GM18498 (cell line): ENCODE data around the gene INTS3.

Experiments used
- ATAC-seq: cut with Tn5 transposase; IDR thresholded peaks from one replicate; pipeline ENCODE4 v1.9.1; 2021; ENCODE audit warnings: mild to moderate bottlenecking, moderate library complexity; ENCODE audit not compliant: unreplicated experiment

Gene INTS3, protein sequence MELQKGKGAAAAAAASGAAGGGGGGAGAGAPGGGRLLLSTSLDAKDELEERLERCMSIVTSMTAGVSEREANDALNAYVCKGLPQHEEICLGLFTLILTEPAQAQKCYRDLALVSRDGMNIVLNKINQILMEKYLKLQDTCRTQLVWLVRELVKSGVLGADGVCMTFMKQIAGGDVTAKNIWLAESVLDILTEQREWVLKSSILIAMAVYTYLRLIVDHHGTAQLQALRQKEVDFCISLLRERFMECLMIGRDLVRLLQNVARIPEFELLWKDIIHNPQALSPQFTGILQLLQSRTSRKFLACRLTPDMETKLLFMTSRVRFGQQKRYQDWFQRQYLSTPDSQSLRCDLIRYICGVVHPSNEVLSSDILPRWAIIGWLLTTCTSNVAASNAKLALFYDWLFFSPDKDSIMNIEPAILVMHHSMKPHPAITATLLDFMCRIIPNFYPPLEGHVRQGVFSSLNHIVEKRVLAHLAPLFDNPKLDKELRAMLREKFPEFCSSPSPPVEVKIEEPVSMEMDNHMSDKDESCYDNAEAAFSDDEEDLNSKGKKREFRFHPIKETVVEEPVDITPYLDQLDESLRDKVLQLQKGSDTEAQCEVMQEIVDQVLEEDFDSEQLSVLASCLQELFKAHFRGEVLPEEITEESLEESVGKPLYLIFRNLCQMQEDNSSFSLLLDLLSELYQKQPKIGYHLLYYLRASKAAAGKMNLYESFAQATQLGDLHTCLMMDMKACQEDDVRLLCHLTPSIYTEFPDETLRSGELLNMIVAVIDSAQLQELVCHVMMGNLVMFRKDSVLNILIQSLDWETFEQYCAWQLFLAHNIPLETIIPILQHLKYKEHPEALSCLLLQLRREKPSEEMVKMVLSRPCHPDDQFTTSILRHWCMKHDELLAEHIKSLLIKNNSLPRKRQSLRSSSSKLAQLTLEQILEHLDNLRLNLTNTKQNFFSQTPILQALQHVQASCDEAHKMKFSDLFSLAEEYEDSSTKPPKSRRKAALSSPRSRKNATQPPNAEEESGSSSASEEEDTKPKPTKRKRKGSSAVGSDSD

DNA sequence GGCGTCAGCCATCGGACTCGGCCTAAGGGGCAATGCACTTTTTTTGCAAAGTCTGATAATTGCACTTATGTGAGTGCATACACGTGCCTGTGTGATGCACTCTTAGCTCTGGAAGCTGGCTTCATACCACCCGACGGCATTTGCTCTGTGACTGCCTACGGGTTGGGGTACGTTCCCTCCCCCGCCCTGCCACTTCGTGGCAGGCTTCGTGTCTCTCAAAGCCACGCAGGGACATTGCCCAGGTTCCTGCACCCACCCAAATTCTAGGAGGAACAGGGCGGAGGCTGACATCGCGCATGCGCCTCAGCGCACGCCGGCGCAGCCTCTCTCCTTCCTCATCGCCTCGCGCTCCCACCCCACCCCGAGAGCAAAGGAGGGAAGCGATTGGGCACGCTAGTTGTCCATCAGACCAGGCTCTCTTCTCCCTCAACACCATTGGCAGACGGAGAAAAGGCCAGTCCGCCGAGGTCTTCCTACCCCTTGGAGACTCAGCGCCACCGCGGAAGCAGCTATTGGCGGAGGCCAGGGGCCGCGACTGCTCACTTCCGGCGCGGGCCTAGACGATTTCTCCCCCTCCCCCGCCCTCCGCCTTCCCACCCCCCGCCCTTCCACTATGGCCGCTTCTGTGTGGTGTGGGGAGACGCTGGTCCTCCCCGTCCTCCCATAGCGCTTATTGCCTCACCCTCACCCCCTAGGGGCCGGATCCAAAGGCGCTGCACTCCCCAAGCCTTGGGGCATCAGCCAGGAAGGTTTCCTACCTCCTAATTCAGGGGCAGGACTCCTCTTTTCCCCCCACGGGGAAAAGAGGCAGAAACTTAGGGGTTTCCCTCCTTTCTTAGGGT lies at the start of gene INTS3:
Gene INTS3 (plus strand): TSS at position 588 of the 842 bp plus-strand sequence. CDS start 585 bp downstream, outside the sequence.
- peak; percentile 97 for ATAC-seq

DNA sequence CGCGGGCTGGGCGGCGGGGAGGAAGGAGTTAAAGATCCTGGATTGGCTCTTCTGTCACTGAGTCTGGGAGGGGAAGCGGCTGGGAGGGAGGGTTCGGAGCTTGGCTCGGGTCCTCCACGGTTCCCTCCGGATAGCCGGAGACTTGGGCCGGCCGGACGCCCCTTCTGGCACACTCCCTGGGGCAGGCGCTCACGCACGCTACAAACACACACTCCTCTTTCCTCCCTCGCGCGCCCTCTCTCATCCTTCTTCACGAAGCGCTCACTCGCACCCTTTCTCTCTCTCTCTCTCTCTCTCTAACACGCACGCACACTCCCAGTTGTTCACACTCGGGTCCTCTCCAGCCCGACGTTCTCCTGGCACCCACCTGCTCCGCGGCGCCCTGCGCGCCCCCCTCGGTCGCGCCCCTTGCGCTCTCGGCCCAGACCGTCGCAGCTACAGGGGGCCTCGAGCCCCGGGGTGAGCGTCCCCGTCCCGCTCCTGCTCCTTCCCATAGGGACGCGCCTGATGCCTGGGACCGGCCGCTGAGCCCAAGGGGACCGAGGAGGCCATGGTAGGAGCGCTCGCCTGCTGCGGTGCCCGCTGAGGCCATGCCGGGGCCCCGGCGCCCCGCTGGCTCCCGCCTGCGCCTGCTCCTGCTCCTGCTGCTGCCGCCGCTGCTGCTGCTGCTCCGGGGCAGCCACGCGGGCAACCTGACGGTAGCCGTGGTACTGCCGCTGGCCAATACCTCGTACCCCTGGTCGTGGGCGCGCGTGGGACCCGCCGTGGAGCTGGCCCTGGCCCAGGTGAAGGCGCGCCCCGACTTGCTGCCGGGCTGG lies 49.1 kb upstream of the INTS3 start, which contains the start of gene NPR1:
Gene NPR1 (plus strand): TSS at position 170 of the 818 bp plus-strand sequence. CDS start 421 bp downstream, at position 591.
- ATAC-seq = no peak

GRCh38 chr1:153679337-153680119 lies 48.3 kb upstream of the INTS3 start:
- ATAC-seq = no peak

GRCh38 chr1:153680120-153680403 lies 47.8 kb upstream of the INTS3 start:
- no peak for ATAC-seq

DNA sequence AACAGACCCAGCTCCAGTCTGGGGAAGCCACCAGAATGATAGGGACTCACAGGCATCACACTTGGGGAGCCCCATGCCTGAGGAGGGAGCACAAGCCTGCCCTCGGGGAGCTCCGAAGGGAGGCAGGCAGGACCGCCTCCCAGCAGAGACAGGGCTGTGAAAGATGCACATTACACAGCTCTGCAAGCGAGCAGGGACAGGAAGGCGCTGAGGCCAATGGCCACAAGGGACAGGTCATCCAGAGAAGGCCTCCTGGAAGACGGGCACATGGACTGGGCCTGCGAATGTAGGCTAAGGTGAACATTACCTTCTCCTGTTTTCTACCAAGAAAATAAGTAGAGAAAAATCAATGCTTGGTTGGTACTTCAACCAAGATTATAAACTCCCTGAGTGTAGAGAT lies 45.1 kb upstream of the INTS3 start:
- no peak for ATAC-seq

DNA sequence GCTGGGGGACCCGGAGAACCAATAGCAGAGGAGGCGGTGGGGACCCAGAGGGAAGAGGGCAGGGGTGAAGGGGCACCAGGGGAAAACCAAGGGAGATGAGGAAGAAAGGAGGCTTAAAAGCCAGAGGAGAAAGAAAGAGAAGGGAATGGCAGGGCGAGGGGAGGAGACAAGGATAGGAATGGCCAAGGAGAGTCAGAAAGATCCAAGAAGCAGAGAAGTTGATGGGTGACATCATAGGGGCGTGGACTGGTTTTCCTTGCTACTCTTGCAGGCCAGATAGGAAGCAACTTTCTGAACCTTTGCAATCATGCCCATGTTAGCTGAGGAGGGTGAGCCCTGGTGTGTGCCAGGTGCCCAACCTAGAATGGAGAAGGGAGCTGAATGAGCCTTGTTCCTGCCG lies 44.0 kb upstream of the INTS3 start:
- ATAC-seq = no peak

GRCh38 chr1:153684892-153685291 lies 43.0 kb upstream of the INTS3 start:
- no peak for ATAC-seq

DNA sequence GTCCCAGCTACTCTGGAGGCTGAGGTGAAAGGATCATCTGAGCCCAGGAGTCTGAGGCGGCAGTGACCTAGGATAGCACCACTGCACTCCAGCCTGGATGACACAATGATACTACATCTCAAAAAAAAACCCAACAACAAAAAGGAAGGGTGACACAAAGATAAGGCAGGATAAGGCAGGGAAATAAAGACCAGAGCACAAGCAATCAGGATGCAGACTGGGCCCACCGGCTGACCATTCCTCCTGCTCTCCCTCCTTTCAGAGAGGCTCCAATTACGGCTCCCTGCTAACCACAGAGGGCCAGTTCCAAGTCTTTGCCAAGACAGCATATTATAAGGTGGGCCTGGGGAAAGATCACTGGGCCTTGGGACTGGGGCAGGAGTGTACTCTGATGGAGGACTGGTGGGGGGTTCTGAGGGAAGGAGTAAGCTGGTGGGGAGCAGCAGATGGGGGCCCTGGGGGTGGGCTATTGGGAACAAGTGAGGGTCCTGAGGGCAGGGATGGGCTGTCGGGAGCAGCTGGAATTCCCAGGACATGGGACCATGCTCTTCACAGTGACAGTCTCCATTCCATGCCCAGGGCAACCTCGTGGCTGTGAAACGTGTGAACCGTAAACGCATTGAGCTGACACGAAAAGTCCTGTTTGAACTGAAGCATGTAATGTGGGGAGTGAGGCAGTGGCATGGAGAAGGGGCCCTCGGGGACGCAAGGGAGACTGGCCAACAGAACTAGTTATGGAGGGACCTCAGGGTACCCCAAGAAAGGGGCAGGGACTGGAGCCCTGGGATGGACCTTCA lies 42.1 kb upstream of the INTS3 start:
- no peak for ATAC-seq

DNA sequence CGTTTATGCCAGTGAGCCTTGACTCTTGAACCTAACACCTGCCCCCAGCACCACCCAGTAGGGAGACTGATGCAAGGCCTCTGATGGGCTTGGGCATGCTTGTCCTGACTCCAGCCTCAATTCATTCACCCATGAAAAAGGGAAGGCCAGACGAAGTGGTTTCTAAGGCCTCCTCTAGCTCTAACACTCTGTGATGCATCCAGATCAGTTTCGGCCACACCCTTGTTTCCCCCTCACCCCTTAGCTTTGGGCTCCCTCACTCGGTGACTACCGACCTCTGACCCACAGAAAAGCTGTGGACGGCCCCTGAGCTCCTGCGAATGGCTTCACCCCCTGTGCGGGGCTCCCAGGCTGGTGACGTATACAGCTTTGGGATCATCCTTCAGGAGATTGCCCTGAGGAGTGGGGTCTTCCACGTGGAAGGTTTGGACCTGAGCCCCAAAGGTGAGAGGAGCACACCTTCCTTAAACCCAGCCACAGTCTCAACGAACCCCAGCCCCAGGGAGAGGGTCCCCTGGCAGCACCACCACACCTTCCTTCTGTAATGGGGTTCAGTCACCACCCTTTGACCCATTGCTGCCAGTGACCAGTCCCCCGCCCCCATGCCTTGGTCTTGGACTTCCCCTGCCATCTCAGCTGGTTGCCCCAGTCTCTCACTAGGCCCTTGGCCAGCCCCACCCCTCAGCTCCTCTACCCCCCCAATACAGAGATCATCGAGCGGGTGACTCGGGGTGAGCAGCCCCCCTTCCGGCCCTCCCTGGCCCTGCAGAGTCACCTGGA lies 40.3 kb upstream of the INTS3 start:
- ATAC-seq = no peak

DNA sequence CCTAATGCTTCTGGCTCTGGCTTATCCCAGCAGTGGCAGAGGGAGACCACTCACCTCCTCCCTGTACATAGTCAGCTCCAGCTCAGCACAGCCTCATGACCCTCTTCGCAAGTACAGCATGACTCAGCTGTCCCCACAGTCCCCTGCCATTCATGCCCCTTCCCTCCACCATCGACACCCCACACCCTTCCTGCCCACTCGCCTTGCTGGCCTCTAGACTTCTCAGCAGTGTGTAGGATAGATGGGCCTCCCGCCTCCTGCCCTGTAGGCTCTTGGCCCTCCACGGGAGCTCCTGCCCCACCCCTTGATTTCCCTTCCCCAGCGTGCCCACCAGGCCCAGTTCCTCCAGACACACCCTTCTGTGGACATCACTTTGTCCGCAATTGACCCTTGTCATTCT lies 39.6 kb upstream of the INTS3 start:
- no peak for ATAC-seq

DNA sequence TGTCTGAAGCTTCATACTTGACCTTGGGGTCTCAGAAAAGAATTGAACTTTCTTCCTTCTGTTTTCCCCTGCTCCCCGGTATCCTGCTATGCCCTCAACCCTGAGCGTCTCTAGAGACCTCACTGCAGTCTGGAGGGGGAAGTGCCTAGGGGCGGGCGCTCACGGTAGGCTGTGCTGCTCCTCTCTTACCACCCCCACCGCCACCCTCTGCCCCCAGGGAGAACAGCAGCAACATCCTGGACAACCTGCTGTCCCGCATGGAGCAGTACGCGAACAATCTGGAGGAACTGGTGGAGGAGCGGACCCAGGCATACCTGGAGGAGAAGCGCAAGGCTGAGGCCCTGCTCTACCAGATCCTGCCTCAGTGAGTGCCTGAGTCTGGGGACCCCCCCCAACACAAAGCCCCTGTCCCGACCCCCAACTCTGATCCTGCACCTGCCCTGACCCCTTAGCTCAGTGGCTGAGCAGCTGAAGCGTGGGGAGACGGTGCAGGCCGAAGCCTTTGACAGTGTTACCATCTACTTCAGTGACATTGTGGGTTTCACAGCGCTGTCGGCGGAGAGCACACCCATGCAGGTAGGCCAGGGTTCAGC lies 39.0 kb upstream of the INTS3 start:
- no peak for ATAC-seq

GRCh38 chr1:153693466-153693865 lies 34.4 kb upstream of the INTS3 start:
- no peak for ATAC-seq

GRCh38 chr1:153696741-153697140 lies 31.1 kb upstream of the INTS3 start:
- no peak for ATAC-seq

DNA sequence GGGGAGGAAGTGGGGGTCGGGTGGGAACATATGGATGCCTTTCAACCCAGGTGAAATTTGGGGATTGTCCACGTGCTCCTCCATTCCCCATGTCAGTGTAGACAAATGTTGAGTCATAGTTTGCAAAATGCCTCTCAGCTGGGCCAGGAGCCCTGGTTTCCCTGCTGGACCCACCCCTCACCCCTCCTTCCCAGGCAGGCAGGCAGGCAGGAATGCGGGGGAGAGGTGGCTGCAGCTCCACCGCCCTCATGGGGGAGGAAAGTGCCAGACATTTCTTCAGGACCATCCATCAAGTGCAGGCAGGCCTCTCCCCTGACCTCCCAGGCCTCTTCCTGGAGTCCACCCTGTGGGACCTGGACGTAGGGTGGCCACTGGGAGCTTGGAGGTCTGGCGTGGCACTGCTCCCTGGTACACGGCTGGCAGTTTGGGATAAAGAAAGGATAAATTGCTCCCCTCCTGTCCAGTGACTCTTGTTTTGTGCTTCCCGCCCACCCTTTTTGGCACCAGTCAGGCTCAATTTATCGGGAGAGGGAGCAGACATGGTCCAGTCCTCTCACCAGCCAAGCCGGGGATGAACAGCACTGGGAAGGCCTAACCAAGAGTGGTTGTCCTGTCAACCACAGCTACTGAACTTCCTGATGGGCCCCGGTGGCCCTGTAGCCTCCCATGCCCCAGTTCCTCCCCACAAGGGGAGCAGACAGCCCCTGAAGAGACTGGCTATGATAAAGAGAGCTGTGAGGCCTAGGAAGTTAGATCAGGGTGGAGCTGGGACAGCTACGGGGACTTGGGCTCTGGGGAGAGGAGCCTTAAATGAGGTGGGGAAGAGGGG lies 30.4 kb upstream of the INTS3 start:
- no peak for ATAC-seq

DNA sequence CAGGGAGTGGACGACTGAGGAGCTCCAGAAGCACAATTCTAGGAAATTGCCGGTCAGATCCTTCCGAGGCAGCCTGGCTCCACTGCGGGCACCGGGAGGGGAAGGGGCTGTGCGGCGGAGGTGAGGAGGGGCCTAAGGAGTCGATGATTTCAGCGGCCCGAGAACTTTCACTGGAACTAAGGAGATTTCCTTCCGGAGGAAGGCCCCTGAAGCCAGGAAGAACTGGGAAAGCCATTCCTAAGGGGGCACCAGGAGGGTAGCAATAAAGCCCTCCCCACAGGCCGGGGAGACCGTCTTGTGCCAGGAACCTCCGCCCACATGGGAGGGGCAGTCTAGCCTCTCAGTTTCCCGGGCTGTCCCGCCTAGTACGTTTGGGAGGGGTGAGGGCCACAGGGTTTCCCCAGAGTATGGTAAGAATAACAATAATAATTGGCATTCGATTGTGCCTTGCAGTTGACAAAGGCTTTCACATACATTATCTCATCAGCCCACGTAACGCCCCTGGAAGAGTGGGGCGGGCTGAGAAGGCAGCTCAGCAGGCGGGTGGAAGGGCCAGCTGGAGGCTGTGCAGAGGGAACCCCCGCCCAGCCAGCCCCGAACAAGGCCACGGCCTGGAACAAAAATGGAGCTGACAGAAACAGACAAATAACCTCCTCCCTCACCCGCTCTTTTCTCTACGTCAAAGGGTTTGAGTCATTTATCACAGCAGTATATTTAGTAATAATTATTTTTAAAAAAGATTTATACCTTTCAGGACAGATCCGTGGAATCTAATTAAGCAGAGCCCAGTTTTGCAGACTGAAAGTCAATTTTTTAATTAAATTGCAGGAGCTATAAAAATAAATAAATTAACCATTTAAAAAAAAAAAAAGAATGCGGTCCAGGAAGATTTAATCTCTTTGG lies 29.6 kb upstream of the INTS3 start:
- ATAC-seq = no peak
